Prostate gland (tissue), 2 donors: Measurements from ENCODE around the gene THSD7A. TPM values are rescaled to one million over a fixed set of nuclear protein-coding genes. Genes with fewer than 3 reads are reported as not detected.

Experiments used
- DNase-seq: peaks from one replicate; pipeline ENCODE4 v3.0.0-alpha.2; 2019; ENCODE audit warnings: low spot score
- H3K27ac ChIP-seq, 2 donors: fragments of 200-600 bp; sonication (generic); 2 replicates each; pipeline ENCODE4 v1.5.1; 2017 to 2019
- H3K27me3 ChIP-seq: fragments of 200-600 bp; sonication (generic); replicated peaks from 2 replicates; pipeline ENCODE4 v1.5.1; 2019; ENCODE audit not compliant: insufficient read depth
- H3K36me3 ChIP-seq, 2 donors: fragments of 200-600 bp; sonication (generic); 1 replicate in 1 of 2; 2 replicates in 1 of 2; pipeline versions ENCODE4 v1.5.1 to v1.8.1; 2017 to 2019
- H3K4me1 ChIP-seq: fragments of 200-600 bp; sonication (generic); replicated peaks from 2 replicates; pipeline ENCODE4 v1.5.1; 2019
- H3K4me3 ChIP-seq, 2 donors: fragments of 200-600 bp; sonication (generic); 2 replicates each; pipeline ENCODE4 v1.5.1; 2017 to 2019
- H3K9me3 ChIP-seq: fragments of 200-600 bp; sonication (generic); 2 replicates; pipeline ENCODE4 v1.5.1; 2017
- POLR2A ChIP-seq: fragments of 450-650 bp; IDR thresholded peaks from one replicate; pipeline ENCODE4 v1.6.1; 2016; ENCODE audit warnings: antibody characterized with exemption, mild to moderate bottlenecking
- POLR2AphosphoS5 ChIP-seq: sonication (generic); formaldehyde crosslinking; IDR thresholded peaks from one replicate; pipeline ENCODE4 v1.6.1; 2017; ENCODE audit warnings: antibody characterized with exemption
- WGBS: methylation state at CpG from one replicate; pipeline ENCODE4 v1.1.5; 2018; 5-methylcytosine and 5-hydroxymethylcytosine counted together
- intact Hi-C: fragments of 100-400 bp; cut with DNase I; formaldehyde crosslinking; loops from one replicate; pipeline ENCODE4 v1.14.2; 2022
- total RNA-seq, 2 donors: library from RNA; depleted of rRNA; stranded (reverse); fragments of >200 nt; gene quantifications; one replicate each; pipeline ENCODE4 v1.1.0, GENCODE V29; 2016
- TF ChIP-seq, protein P1 (sequence below), 4 experiments: fragments of 200-600 bp in 2 of 4; fragments of 450-650 bp in 2 of 4; sonication (generic) in 2 of 4; IDR thresholded peaks; 1 replicate in 3 of 4; 2 replicates in 1 of 4; pipeline ENCODE4 v1.5.1; 2016 to 2019; ENCODE audit warnings: antibody characterized with exemption in 4 of 4, mild to moderate bottlenecking in 2 of 4, moderate library complexity in 2 of 4

Gene THSD7A
- total RNA-seq, 2 donors from 2014 or later: 3.1 to 9.9 TPM

- H3K27ac ChIP-seq: no peak overlapping the region
- H3K27me3 ChIP-seq: no peaks in the 10 kb centered on the region
- WGBS: 27% methylated on average over 3 of the region's 3 CpGs
- intact Hi-C loops: no loop called here
- no peak for TF ChIP-seq POLR2AphosphoS5
- TF ChIP-seq POLR2A: no peak
- TF ChIP-seq, protein P1, sequence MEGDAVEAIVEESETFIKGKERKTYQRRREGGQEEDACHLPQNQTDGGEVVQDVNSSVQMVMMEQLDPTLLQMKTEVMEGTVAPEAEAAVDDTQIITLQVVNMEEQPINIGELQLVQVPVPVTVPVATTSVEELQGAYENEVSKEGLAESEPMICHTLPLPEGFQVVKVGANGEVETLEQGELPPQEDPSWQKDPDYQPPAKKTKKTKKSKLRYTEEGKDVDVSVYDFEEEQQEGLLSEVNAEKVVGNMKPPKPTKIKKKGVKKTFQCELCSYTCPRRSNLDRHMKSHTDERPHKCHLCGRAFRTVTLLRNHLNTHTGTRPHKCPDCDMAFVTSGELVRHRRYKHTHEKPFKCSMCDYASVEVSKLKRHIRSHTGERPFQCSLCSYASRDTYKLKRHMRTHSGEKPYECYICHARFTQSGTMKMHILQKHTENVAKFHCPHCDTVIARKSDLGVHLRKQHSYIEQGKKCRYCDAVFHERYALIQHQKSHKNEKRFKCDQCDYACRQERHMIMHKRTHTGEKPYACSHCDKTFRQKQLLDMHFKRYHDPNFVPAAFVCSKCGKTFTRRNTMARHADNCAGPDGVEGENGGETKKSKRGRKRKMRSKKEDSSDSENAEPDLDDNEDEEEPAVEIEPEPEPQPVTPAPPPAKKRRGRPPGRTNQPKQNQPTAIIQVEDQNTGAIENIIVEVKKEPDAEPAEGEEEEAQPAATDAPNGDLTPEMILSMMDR (IDR thresholded peaks at IDR 0.05): no peak
- no peak overlapping the region for H3K4me3 ChIP-seq
- H3K4me1 ChIP-seq: no peaks in the 10 kb centered on the region
- H3K36me3 ChIP-seq: no peaks in the 10 kb centered on the region
- no peak for DNase-seq
- H3K9me3 ChIP-seq: no peaks in the 10 kb centered on the region
Measured at GRCh38 chr7:11665357-11665756, 166.6 kb downstream of the THSD7A start.

- no peak for TF ChIP-seq POLR2AphosphoS5
- TF ChIP-seq POLR2A: no peak
- TF ChIP-seq, protein P1 (IDR thresholded peaks at IDR 0.05): no peak
- no peak for DNase-seq
- WGBS: 96% methylated on average over 1 of the region's 1 CpG
Measured at GRCh38 chr7:11655642-11656041, 176.4 kb downstream of the THSD7A start.

DNA sequence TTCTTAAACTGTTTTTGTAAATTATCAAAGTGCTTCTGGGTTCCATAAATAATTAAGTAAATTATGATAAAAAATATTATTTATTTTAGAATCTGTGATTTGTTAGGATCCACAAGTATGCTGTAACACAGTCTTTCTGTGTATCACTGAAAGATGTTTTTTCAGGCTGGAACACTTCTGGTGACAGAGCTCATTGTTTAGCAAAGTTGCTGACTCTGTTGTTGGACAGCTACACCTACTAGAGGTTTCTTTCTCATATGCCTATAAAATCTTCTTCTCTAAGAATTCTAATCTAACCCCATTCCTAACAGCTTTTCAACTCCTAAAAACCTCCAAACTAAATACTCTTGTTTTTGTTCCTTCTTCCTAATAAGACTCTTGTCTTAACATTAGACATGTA, 176.8 kb downstream of the THSD7A start:
- Histone ChIP-seq H3K4me3 (no peak overlapping the region), H3K27ac (no peak overlapping the region), H3K9me3 (no peaks in the 10 kb centered on the region), H3K36me3 (no peaks in the 10 kb centered on the region), H3K27me3 (no peaks in the 10 kb centered on the region), H3K4me1 (no peaks in the 10 kb centered on the region)
- intact Hi-C loops: no loop called here
- no peak for DNase-seq
- TF ChIP-seq POLR2AphosphoS5 (no peak), POLR2A (no peak)
- TF ChIP-seq, protein P1 (IDR thresholded peaks at IDR 0.05): no peak

More at GRCh38 chr7:11655642-11656041, 176.4 kb downstream of the THSD7A start:
- Histone ChIP-seq H3K9me3 (no peaks in the 10 kb centered on the region), H3K4me1 (no peaks in the 10 kb centered on the region), H3K27me3 (no peaks in the 10 kb centered on the region), H3K4me3 (no peak overlapping the region), H3K36me3 (no peaks in the 10 kb centered on the region), H3K27ac (no peak overlapping the region)
- intact Hi-C loops: no loop called here

DNA sequence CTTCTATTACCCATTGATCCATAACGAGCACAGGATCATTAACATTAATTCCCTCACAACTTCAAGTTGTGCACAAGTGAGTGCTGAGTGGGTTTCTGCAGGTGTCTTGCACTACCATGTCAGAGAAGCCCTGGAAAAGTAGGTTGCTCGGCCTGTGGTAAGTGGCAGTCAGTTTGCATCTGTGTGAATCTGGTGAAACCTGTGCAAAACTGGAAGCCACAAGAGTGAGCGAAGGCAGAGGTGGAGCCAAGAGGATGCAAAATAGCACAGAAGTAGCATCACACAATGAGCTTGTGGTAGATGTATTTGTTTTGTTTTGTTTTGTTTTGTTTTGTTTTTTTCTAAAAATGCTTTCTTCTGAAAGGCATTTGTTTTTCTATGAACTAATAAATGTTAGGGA, 181.5 kb downstream of the THSD7A start:
- DNase-seq: no peak
- TF ChIP-seq, protein P1 (IDR thresholded peaks at IDR 0.05): no peak
- TF ChIP-seq POLR2A (no peak), POLR2AphosphoS5 (no peak)
- WGBS: 99% methylated on average over 3 of the region's 3 CpGs

DNA sequence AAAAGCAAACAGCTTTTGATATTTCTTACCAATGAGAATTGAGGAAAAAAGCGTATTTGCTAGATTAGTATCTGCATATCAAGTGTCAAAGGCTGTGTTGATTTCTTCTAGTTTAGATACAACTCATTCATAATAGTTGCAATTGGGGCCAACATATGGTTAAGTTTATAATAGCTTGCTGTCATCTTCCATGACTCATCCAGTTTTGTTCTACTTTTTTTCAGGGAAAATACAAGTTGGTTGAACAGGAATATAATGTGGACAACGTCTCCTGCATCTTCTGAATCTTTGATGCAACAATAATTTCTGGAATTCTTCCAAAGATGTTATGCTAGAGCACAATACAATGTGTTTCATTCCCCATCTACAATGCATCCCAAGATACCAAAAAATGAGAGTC, 182.0 kb downstream of the THSD7A start:
- Histone ChIP-seq H3K9me3 (no peaks in the 10 kb centered on the region), H3K4me3 (no peak overlapping the region), H3K36me3 (no peaks in the 10 kb centered on the region), H3K27ac (no peak overlapping the region), H3K4me1 (no peaks in the 10 kb centered on the region), H3K27me3 (no peaks in the 10 kb centered on the region)
- TF ChIP-seq, protein P1 (IDR thresholded peaks at IDR 0.05): no peak
- no peak for TF ChIP-seq POLR2AphosphoS5
- TF ChIP-seq POLR2A: no peak
- WGBS: 63% methylated on average over 2 of the region's 2 CpGs
- intact Hi-C loops: no loop called here
- no peak for DNase-seq

More for the DNA sequence above, 181.5 kb downstream of the THSD7A start:
- Histone ChIP-seq H3K27ac (no peak overlapping the region), H3K36me3 (no peaks in the 10 kb centered on the region), H3K27me3 (no peaks in the 10 kb centered on the region), H3K4me3 (no peak overlapping the region), H3K4me1 (no peaks in the 10 kb centered on the region), H3K9me3 (no peaks in the 10 kb centered on the region)
- intact Hi-C loops: no loop called here
